HG03095 (cell line): ENCODE data around the gene CSF2RB.
A peak's percentile ranks its signal among the peaks of the same experiment; 100 is the strongest.

Experiments
- ATAC-seq: cut with Tn5 transposase; IDR thresholded peaks from one replicate; pipeline ENCODE4 v1.9.1; 2021; ENCODE audit warnings: moderate library complexity; ENCODE audit not compliant: unreplicated experiment

CSF2RB gene

GRCh38 chr22:36918586-36919284 lies 5.3 kb downstream of the CSF2RB start:
- no peak for ATAC-seq

- ATAC-seq, result peak; percentile 47
Observed at GRCh38 chr22:36921309-36922104, 8.1 kb downstream of the CSF2RB start.

GRCh38 chr22:36922105-36922608 lies 8.7 kb downstream of the CSF2RB start:
- ATAC-seq, result no peak

GRCh38 chr22:36922711-36923110 lies 9.3 kb downstream of the CSF2RB start:
- no peak for ATAC-seq

- ATAC-seq, result no peak
Observed at GRCh38 chr22:36923131-36923788, 9.8 kb downstream of the CSF2RB start.

- no peak for ATAC-seq
Observed at GRCh38 chr22:36924151-36924698, 10.8 kb downstream of the CSF2RB start.

- no peak for ATAC-seq
Observed at GRCh38 chr22:36925388-36926290, 12.2 kb downstream of the CSF2RB start.

- ATAC-seq, result no peak
Observed at GRCh38 chr22:36926309-36926708, 12.9 kb downstream of the CSF2RB start.

- no peak for ATAC-seq
Observed at GRCh38 chr22:36926721-36927435, 13.4 kb downstream of the CSF2RB start.

GRCh38 chr22:36927671-36928070 lies 14.2 kb downstream of the CSF2RB start:
- no peak for ATAC-seq

- no peak for ATAC-seq
Observed at GRCh38 chr22:36928196-36928595, 14.8 kb downstream of the CSF2RB start.

GRCh38 chr22:36928786-36929535 lies 15.5 kb downstream of the CSF2RB start:
- no peak for ATAC-seq

- ATAC-seq, result no peak
Observed at GRCh38 chr22:36929621-36930020, 16.2 kb downstream of the CSF2RB start.

GRCh38 chr22:36930041-36930935 lies 16.9 kb downstream of the CSF2RB start:
- no peak for ATAC-seq

GRCh38 chr22:36931446-36931845 lies 18.0 kb downstream of the CSF2RB start:
- no peak for ATAC-seq

- ATAC-seq, result no peak
Observed at GRCh38 chr22:36933629-36934417, 20.4 kb downstream of the CSF2RB start.
